HG03439 (cell line): ENCODE results near the gene SHPK.
A peak's percentile ranks its signal among the peaks of the same experiment; 100 is the strongest.

Experiments
- ATAC-seq: cut with Tn5 transposase; IDR thresholded peaks from one replicate; pipeline ENCODE4 v1.9.1; 2021; ENCODE audit warnings: mild to moderate bottlenecking, moderate library complexity; ENCODE audit not compliant: unreplicated experiment

Gene SHPK, protein sequence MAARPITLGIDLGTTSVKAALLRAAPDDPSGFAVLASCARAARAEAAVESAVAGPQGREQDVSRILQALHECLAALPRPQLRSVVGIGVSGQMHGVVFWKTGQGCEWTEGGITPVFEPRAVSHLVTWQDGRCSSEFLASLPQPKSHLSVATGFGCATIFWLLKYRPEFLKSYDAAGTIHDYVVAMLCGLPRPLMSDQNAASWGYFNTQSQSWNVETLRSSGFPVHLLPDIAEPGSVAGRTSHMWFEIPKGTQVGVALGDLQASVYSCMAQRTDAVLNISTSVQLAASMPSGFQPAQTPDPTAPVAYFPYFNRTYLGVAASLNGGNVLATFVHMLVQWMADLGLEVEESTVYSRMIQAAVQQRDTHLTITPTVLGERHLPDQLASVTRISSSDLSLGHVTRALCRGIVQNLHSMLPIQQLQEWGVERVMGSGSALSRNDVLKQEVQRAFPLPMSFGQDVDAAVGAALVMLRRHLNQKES

DNA sequence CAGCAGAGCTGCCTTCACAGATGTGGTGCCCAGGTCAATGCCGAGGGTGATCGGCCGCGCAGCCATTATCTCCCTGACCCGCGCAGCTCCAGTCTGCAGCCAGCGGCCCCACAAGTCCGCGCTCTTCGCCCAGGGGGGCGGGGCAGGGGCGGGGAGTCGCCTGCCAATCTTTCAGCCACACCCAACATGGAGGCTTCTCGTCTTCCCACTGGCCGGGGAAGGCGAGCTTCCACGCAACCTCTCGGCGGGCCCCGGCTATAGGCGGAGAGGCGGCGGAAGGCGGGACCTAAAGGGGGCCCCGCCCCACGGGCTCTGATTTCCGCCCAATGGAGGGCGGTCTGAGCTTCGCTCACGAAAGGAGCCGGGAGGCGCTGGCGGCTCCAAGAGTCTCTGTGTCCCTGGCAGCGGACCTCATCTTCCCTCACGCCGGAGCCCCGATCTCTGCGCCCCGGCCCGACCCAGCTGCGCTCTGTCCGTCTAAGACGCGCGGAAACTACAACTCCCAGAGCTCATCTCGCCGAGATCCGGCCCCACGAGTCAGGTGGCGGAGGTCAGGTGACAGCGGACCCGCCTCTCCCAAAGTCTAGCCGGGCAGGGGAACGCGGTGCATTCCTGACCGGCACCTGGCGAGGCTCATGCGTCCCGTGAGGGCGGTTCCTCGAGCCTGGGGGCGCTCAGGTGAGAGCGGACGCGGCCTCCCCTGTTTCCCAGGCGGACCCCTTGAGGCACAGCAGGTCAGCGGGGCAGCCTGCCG lies at the start of gene SHPK, which contains the start of gene CTNS:
Gene SHPK (minus strand): TSS at position 97 of the 754 bp plus-strand sequence. CDS start 31 bp downstream, at position 66.
Gene CTNS (plus strand): TSS at position 607 of the 754 bp plus-strand sequence. CDS start 3,447 bp downstream, outside the sequence.
- peak; percentile 91 for ATAC-seq

DNA sequence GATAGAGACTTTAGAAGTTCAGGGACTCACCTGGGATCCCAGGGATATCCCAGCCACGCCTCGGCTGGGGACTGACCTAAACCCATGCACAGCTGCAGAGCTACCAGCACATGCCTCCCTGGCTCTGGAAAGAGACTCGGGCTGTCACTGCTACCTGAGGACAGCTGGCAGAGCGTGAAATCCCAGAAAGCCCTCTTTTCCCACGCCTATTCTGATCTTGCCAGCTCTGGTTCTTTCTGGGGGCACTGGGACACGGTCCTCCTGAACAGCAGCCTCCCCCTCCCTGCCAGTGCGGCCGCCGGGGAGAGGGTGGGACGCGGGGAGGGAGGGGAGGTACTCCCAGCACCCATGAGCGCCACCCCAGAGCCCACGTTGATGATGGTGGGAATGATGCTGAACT lies 49.1 kb upstream of the SHPK start:
- ATAC-seq: no peak

DNA sequence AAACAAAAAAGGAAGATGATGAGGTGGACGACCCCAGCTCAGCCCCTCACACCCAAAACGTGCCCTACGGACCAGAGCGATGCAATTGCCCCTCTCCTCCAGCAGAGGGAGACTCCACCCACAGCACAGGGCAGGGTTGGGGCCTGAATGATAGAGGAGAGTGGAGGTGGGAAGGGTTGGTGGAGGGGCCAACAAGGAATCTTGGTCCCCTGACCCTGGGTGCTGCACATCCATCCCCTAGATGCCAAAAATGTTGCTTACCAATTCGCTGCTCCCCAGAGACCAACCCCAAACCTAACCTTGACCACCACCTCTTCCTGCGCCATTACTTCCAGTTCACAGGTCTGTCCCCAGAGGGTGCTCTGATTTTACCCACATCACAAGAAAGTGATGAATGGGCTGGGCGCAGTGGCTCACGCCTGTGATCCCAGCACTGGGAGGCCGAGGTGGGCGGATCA lies 47.0 kb upstream of the SHPK start:
- ATAC-seq: peak; percentile 70

DNA sequence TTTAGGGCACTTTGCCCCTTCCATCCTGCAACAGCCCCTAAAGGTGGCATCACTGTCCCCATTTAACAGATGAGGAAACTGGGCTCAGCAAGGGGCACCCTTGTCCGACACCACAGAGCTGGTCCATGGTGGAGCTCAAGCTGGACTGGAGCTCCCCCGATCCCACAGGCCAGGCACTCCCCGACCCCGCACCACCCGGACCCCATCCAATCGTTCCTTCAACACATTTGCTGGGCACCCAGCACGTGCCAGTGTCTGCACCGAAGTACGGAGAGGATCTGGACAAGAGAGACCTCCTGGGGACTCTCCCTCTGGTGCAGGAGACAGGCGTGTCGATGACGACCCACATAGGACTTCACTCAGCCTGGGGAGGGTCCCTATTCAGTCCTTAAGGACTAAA lies 46.0 kb upstream of the SHPK start:
- no peak for ATAC-seq

DNA sequence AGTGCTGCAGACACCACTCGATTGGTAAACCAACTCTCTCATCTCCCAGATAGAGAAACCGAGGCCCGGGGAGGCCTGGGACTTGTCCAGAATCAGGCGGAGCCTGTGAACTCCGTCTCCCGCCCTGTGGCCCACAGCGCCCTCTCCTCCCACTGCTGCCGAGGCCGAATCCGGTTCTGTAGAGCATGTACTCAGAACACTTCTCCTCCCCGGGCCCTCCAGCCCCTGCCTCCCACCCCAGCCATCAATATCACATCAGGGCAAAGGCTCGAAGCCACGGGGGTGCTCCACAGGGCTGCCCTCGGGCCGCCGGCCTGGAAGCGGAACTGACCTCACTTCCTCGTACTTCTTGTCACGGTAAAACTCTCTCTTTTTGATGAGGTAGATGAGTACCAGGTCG lies 45.5 kb upstream of the SHPK start:
- ATAC-seq: no peak

DNA sequence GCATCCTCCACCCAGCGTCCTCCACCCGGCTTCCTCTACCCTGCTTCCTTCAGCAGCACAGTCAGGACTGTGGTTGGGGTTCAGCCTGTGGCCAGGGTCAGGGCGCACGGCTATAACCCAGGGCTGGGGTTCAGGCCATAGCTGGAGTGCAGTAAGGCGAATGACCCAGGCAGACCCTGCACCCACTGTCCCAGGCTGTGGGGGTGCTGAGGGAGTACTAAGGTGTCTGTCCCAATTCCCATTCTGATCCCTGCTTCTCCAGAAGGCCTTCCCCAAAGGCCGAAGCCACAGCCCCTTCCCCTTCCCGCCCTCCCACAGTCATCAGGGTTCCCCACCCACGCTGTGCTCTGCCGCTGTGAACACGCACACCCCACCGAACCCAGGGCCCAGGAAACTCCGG lies 45.0 kb upstream of the SHPK start:
- no peak for ATAC-seq

DNA sequence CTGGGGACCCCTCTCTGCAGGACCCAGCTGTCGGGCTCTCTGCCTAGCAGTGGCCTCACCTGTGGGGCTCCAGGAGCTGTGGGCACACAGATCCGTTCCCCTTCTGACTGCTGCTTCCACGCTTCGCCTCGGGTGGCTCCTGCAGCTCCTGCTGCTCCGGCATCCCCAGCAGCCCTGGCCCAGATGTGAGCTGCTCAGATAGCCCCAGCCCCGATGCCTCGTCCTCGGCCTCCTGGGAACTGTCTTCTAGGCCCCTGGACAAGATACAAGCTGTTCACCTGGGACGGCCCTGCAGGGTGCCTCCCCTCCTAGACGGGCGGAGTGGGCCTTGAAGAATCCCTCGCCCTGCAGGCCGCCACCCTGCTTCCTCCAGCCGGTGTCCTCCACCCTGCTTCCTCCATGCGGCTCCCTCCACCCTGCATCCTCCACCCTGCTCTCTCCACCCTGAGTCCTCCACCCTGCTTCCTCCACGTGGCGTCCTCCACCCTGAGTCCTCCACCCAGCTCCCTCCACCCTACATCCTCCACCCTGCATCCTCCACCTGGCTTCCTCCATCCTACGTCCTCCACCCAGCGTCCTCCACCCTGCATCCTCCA lies 43.6 kb upstream of the SHPK start:
- no peak for ATAC-seq

DNA sequence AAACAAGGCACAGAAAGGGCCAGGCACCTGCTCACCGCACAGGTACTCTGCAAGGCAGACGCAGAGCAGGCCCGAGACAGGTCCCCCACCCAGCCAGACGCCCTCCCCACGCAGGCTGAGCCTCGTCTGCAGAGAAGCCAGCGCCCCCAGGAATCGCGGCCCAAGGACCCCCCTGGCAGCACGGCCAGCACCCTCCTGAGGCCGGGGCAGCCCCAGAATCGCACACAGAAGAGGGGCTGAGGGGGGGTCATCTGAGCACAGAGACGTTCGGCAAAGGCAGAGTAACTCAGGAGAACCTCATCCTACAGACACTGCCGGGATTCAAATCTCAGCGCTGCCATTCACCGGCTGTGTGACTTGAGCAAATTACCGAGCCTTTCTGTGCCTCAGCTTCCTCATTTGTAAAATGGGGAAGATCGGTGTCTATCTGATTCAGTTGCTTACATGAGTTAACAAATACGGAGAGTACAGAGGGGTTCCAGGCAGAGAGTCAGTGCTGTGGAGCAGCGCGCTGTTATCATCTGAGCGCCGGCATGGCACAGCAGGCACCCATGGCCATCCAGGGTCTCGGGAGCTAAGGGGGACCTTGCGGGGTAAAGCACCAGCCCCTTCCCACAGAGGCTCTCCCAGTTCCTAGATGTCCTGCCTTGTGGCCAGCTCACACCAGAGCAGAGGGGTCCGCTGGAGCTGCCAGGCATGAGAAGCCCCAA lies 42.9 kb upstream of the SHPK start:
- no peak for ATAC-seq

DNA sequence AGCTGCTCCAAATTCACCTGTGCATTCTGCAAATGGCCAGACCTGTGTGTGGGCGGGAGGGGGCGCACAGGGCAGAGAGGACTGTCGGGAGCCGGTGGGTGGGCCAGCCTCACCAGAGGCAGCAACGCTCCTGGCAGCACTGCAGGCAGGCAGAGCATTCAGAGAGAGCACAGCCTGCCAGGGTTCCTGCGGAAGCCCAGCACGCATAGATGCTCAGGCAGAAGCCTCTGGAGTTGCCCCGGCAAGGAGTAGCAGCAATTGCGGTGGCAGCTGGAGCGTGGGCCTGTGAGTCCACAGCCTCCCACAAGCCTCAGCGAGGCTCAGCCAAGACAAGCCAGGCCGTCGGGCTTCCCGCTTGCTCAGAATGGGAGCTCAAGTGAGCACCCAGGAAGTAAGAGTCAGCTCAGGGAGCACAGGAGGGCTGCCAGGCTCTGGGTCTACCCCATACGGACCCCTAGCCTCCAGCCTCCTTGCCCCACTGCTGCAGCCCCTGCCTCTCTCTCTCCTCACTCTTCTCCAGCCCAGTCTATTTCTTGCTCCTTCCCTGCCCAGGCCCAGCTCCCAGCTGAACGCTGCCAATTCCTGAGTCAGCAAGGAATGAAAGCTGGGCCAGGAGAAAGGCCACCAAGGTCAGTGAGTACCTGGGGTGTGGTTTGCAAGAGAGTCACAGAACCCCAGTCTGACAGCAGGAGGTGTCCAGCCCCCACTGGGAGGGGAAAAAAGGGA lies 42.2 kb upstream of the SHPK start:
- ATAC-seq: no peak

DNA sequence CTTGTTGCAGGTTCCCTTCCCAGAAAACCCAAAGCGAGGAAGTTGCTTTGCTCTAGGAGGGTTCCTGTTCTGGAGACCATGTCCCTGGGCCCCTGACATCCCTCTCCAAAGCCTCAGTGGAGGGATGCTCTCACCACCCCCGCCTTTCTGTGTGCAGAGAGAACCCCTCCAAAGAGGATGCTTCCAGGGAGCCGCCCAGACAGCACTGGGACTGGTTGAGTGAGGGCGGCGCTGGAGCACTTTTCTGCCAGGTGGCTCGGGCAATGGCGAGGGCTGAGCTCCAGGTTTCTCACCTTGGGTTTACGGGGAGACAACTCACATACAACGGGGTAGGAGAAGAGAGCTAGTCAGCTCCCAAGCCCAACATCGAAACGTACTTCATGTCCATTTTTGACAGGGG lies 39.8 kb upstream of the SHPK start:
- no peak for ATAC-seq

DNA sequence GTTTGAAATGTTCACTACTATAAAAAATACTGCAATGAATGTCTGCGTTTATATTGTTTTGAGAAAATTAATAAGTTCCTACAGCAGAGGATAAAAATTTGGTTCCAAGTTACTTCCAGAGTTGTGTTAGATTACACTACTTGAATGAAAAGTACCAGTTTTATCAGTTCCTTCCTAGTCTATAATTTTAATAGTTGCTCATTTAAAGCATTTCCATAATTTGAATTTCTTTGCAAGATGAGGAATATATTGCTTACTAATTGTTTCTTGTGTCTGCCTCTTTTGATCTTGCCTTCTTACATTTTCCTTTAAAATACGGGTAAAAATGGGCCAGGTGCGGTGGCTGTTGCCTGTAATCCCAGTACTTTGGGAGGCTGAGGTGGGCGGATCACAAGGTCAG lies 36.5 kb upstream of the SHPK start:
- ATAC-seq: no peak

DNA sequence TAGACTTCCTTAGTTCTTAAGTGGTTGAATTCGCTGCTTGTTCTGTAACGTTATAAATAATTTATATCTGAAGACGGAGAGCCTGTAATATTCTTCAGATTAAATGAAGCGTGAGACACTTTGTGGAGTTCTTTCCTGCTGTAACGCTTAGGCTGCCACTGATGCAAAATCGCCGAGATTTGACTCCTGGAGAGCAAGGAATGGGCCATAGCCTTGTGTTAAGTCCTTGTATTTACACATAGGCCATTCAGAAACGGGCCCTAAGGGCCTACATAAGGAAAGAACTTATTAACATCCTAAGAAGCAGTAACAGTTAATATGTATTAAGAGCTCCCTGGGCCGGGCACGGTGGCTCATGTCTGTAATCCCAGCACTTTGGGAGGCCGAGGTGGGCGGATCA lies 33.5 kb upstream of the SHPK start:
- ATAC-seq: no peak

DNA sequence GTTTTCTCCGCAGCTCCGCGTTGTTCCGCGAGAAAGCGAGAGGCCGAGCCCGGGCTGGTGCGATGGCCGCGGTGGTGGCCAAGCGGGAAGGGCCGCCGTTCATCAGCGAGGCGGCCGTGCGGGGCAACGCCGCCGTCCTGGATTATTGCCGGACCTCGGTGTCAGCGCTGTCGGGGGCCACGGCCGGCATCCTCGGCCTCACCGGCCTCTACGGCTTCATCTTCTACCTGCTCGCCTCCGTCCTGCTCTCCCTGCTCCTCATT lies 33.0 kb upstream of the SHPK start:
- ATAC-seq: no peak

DNA sequence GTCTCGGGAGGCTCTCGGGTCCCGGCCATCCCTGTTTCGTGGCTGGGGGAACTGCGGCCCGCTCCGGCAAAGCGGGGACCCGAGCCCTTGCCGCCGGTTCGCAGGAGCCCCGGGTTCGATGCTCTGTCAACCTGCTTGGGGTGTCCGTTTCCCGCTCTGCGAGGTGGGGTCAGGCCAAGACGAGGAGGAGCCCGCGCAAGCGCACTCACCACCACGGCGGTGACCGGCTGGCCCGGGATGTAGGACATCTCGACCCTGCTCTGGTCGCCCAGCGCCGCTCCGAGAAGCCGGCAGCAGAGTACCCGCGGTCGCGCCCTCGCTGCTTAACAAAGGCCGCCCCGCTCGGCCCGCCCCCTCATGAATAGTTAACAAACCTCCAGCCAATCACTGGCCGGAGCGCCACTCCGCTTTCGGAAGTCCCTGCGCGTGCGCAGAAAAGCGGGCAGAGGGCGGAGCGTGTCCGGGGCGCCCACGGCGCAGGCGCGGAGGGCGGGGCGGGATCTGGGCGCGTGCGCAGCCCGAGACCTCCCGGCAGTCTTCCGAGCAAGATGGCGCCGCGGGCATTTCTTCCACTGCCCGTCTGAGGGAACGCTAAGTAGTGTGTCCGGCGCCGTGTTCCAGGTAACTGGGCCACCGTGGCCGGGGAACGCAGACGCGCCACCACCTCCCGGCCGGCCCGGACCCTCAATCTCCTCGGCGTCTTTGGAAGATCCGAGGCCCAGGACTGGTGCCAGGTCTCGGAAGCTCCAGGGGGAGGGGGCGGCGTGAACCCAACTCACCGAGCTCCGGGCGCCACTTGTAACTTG lies 32.4 kb upstream of the SHPK start, which contains the start of the genes EMC6 and TAX1BP3:
Gene EMC6 (plus strand): TSS at position 534 of the 806 bp plus-strand sequence. CDS start 335 bp downstream, outside the sequence.
Gene TAX1BP3 (minus strand): TSS at position 300 of the 806 bp plus-strand sequence. CDS start 52 bp downstream, at position 248.
- ATAC-seq: peak; percentile 88

DNA sequence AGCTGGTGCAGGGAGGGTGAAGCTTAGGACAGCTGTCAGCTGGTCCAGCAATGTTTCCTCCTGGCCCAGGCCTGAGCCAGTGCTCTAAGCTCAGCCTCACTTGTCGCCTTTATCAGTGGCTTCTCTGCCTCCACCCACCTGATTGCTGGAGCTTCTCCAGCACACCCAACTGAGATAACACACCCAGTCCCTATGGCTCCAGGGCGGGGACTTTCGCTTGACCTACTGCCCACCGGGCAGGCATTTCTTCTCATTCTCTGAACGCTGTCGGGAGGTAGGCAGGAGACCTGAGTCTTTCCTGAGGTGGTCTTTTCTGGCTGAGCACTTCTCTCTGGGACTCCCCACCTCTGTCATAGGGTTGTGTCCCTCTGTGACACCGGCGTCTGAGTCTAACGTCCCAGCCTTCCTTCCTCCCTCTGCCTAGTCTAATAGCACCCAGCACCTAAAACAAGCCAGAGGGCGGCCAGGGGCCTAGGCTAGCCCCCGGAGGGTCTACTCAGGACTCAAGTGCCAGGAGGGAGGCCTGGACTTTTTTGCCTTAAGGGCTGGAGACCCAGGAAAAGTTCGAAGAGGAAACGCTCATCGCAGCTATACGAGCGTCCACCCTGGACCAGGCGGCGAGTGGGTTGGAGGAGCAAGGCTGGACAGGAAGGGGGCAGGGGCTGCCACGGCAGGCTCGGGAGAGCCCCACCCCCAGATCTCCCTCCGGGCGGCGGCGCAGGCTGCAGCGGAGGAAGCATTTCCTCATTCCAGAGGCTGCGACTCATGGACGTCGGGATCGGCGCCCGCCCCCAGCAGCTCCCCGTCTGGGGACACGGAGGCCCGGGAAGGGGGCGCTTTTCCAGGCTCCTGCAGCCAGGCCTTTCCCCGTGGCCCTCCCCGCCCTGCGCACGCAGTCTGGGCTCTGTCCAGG lies 31.6 kb upstream of the SHPK start:
- ATAC-seq: peak; percentile 20

DNA sequence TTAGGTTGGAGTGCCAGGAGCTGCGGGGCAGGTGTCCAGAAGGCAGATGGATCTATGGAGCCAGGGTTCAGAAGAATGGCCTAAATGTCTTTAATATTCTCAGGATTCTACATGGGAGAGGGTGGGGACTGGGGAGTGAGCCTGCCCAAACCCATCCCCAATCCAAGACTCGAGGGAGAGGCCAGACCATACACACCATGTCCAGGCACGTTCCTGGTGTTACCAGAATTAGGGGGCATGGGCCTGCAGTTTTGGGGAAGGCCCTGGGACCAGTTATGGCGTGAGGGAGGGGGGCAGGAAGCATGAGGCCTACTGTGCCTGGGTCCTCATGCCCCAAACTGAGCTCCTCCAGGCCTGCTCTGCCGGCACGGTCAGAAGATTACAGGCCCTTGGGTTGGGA lies 30.5 kb upstream of the SHPK start:
- no peak for ATAC-seq

DNA sequence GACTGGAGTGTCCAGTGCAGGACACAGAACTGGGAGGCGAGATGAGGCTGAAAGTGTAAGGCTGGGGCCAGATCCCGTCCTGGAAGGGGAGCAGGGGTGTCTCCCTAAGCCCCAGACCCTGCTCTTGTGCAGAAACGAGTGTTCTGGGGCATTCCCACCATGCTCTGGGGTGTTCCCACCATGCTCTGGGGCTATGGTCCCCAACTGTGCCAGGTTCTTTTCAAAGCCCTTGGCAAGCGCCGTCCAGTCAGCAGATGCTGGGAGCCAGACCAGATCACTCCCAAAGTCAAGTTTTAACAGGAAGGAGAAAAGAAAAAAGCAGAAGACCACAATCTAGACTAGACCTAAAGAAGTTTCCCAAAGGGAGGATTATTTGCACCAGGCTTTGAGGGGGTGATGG lies 29.8 kb upstream of the SHPK start:
- no peak for ATAC-seq
